A204.1 (cell line): ENCODE results near the gene TP53.

Experiments used
- FAIRE-seq: peaks from 2 replicates; lab custom pipeline; 2012; peaks lifted over from hg19 to GRCh38; lab: Jason Lieb, UNC

TP53 gene

GRCh38 chr17:7706631-7707354 lies 19.5 kb upstream of the TP53 start:
- FAIRE-seq, result no peak

DNA sequence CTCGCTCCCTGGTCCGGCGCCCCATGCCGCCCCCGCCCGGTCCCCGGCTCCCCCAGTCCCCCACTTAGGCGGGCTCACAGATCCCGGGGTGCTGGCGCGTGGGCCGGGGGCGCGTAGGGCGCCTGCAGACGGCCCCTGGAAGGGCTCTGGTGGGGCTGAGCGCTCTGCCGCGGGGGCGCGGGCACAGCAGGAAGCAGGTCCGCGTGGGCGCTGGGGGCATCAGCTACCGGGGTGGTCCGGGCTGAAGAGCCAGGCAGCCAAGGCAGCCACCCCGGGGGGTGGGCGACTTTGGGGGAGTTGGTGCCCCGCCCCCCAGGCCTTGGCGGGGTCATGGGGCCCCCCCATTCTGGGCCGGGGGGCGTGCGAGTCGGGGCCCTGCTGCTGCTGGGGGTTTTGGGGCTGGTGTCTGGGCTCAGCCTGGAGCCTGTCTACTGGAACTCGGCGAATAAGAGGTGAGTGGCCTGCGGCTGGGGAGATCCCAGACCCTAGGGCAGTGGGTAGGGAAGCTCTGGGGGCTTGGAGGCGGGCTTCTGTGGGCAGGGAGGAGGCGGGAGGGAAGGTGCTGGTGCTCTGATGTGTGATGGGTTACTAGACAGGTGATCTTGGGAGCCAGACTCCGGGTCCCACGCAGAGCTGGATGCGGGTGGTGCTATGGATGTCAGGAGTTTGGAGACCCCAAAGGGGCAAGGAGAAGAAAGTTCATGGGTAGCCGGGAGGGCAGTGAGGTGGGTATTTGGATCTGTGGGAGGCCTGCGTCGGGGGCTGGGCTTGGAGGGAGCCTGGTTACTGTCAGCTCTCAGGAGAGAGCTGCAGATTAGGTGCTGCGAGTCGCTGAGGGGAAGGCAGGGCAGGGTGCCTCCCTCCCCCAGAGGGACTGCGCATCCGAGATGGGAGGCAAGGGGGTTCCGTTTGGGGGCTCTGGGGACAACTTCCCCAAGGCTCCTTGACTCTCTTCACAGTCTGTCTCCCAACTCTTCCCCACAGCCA lies 18.3 kb upstream of the TP53 start:
- FAIRE-seq, result no peak

- no peak for FAIRE-seq
These were observed 17.4 kb upstream of the TP53 start, which contains the start of gene EFNB3 for GRCh38 chr17:7704601-7705268. TSS of gene EFNB3 (plus strand) at chr17:7705202. CDS start at chr17:7705599, 397 bp downstream.

DNA sequence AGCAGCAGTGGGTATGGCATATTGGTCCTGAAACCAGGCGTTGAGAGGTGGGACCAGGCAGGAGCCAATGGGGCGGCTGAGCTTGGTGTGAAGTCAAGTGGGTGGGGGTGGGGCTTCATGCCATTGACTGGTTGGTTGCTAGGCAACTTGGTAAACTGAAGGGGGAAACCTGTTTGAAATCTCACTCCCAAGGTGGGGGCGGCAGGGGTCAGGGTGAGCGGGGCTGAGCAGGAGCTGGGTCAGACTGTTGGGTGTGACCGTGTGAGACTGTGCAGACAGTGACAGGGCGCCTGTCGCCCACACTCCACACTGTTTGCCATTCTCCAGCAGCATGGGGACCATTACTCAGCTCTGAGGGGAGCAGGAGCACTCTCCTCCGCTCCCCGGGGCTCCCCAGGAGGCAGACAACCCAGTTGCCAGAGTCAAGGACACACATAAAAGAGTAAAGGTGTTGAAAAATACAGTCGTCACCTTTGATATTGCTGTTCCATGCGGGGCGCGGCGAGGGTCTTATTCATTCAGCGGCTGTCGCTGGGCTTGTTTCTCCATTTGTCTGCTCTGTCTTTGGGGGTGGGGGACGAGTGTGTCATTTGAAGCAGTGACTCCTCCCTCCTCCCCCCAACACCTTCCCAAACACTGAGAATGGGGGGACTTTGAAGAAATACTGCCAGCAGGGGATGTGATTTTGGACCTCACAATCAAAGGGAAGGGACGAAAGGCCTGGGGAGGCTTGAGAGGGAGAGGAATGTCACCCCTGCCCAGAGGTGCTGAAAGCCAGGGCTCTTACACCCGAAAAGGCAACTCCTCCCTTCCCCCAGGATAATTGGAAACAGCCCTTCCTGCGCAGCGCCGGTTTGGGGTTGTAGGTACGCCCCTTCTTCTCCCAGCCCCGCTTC lies 16.5 kb upstream of the TP53 start:
- FAIRE-seq, result no peak

- FAIRE-seq, result no peak
These were observed 15.5 kb upstream of the TP53 start for GRCh38 chr17:7702776-7703175.

- no peak for FAIRE-seq
These were observed 14.4 kb upstream of the TP53 start for GRCh38 chr17:7701681-7702080.

DNA sequence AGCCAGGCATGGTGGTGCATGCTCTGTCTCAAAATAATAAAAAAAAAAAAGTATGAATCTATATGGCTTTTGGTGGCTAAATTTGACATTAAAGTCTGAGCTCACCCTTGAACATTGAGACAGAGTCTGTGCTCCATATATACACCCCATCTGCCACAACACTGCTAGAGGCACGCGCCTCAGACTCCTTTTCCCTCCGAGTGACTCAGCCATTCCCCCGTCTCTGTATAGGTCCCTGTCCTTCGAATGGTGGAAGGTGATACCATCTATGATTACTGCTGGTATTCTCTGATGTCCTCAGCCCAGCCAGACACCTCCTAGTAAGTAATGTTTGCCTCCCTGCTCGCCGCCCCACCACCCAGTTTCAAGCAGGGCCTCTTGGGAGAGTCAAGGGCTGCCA lies 13.2 kb upstream of the TP53 start:
- FAIRE-seq, result no peak

DNA sequence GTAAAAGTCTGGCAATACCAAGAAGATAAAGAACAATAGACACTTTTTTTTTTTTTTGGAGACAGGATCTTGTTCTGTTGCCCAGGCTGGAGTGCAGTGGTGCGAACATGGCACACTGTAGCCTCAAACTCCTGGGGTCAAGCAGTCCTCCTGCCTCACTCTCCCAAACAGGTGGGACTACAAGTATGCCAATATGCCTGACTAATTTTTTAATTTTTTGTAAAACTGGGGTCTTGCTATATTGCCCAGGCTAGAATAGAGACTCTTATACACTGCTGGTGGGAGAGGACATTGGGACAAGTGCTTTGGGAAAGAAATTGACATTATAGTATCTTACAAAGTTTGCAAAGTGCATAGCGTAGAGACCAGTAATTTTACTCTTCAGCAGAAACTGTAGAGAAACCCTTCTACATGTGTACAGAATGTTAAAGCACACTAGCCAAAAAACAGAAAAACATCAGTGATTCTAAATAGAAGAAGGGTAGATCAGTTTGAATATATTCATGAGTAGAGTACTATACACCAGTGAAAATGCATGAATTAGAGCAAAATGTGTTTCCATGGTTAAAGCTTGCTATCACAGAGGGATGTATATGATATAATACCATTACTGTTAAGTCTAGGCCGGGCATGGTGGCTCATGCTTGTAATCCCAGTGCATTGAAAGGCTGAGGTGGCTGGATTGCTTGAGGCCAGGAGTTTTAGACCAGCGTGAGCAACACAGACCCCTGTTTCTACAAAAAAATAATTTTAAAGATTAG lies 10.7 kb upstream of the TP53 start:
- FAIRE-seq, result no peak

GRCh38 chr17:7695586-7695985 lies 8.3 kb upstream of the TP53 start:
- FAIRE-seq, result no peak

GRCh38 chr17:7688808-7689316 lies 1.6 kb upstream of the TP53 start:
- FAIRE-seq, result no peak

DNA sequence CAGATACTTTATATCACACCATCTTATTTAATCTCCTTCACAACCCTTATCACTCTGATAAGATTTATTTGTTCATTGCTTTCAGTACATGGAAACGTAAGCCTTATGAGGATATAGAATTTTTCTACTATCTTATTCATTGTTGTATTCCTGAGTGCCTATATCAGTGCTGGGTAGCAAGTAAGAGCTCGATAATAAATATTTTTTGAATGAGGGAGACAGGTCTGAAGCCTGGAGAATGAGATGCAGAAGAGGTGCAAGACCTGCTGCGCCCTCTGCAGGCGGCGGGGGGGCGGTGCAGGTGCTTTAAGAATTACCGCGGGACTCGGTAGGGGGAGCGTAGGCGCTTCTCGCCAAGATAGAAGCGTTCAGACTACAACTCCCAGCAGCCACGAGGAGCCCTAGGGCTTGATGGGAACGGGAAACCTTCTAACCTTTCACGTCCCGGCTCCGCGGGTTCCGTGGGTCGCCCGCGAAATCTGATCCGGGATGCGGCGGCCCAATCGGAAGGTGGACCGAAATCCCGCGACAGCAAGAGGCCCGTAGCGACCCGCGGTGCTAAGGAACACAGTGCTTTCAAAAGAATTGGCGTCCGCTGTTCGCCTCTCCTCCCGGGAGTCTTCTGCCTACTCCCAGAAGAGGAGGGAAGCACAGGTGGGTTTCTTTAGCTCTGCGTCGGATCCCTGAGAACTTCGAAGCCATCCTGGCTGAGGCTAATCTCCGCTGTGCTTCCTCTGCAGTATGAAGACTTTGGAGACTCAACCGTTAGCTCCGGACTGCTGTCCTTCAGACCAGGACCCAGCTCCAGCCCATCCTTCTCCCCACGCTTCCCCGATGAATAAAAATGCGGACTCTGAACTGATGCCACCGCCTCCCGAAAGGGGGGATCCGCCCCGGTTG lies 868 bp upstream of the TP53 start, which contains the start of gene WRAP53:
Gene WRAP53 (plus strand): TSS at position 570 of the 900 bp plus-strand sequence. CDS start 172 bp downstream, at position 742.
- FAIRE-seq, result peak; percentile 99

GRCh38 chr17:7686222-7687071 lies 843 bp downstream of the TP53 start:
- FAIRE-seq, result no peak

- peak; percentile 47 for FAIRE-seq
These were observed 1.6 kb downstream of the TP53 start for GRCh38 chr17:7685533-7686221.

DNA sequence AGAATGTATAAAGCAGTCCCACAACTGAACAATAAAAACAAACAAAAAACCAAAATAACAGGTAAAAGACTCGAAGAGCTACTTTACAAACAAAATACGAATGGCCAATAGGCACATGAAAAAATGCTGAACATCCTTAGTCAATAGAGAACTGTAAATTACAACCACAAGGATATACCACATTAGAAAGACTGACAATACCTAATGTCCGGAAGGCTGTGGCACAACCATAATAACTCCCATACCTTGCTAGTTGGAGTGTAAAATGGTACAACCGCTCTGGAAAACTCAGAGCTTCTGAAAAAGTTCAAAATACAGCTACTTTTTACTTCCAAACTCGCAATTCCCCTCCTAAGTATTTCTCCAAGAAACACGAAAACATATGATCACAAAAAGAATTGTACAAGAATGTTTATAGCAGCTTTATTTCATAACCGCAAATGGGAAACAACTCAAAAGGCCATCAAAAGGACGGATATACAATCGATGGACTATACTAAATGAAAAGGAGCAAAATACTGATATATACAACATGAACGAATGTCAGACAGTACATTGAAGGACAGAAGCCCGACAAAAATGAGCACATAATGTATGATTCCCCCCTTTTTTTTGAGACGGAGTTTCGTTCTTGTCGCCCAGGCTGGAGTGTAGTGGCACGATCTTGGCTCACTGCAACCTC lies 2.3 kb downstream of the TP53 start:
- no peak for FAIRE-seq

DNA sequence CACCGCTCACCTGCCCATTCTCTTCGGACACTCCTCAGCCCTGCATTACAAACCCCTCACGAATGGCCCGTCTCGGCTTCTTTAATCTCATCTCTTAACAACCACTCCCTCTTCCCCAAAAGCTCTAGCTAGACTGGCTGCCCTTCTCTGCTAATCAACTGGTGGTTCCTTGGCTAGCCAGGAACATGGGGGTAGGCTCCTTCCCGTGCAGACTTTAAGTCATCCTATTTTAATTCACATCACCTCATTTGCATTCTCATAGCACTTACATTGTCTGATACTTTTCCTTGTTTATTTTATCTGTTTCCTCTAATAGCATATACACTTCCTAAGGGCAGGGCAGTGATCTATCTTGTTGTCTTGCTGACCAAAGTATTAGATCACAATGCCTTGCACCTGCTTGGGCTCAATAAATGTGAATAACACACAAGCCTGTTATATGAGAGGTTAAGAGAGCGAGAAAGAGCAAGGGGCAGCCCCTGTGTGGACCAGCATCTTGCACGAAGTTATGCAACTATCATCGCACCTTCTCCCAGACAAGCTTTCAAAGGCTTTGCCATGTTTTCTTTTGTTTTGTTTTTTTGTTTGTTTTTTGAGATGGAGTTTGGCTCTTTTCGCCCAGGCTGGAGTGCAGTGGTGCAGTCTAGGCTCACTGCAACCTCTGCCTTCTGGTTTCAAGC lies 9.8 kb downstream of the TP53 start:
- no peak for FAIRE-seq

GRCh38 chr17:7676533-7676932 lies 10.8 kb downstream of the TP53 start:
- no peak for FAIRE-seq

DNA sequence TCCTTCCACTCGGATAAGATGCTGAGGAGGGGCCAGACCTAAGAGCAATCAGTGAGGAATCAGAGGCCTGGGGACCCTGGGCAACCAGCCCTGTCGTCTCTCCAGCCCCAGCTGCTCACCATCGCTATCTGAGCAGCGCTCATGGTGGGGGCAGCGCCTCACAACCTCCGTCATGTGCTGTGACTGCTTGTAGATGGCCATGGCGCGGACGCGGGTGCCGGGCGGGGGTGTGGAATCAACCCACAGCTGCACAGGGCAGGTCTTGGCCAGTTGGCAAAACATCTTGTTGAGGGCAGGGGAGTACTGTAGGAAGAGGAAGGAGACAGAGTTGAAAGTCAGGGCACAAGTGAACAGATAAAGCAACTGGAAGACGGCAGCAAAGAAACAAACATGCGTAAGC lies 12.4 kb downstream of the TP53 start:
- no peak for FAIRE-seq
